NB4 (cell line): Measurements from ENCODE around the gene VWCE.

Source experiments
- MAX ChIP-seq: IDR thresholded peaks from 2 replicates; pipeline ENCODE4 v1.6.1; 2011; ENCODE audit warnings: low read depth, low read length
- POLR2A ChIP-seq: IDR thresholded peaks from 2 replicates; pipeline ENCODE4 v1.6.1; 2011; ENCODE audit warnings: mild to moderate bottlenecking; ENCODE audit not compliant: insufficient read length; ENCODE audit errors: extremely low read depth

- TF ChIP-seq POLR2A (no peak), MAX (no peak)
Measured at GRCh38 chr11:61278001-61278470, 17.1 kb downstream of the VWCE start.
